ENCODE results near the gene USP47.
A peak's percentile ranks its signal among the peaks of the same experiment; 100 is the strongest.
"Not testable (repeated sequence)": the region's sequence is repeated elsewhere in the genome, so short reads cannot be mapped to it uniquely, and the experiment has no call there.

USP47 gene

DNA sequence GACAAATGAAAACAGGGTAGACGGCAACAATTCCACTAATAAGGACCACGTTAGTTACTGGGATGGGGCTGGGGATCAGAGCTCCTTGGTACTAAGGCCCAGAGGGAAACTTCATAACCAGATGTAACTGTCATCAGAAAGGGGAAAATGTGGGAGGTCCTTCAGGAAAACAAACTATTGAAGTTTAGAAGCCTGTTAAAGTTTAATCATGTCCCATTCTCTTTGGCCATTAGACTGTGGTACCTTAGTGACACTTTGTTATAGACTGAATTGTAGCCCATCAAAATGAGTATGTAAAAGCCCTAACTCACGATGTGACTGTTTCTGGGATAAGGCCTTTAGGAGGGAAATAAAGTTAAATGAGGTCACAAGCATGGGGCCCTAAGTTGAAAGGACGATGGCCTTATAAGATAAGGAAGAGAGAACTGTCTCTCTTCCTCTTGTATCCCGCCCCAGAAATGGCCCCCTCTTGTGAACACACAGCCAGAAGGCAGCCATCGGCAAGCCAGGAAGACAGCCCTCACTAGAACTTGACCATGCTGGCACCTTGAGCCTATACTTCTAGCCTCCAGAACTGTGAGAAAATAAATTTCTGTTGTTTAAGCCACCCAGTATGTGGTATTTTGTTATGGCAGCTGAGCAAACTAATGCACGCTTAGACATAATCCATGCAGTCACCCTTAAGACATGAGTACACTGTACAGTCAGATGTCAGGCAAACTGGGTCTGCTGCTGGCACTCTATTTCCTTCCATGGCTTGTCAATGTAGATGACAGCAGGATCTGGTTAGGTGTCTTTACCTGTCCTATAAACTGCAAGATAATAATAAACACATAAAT is 26.9 kb upstream of the USP47 start:
- Histone ChIP-seq H3K9ac (ENCODE audit: low read depth, low read length) (no peak overlapping the region), H3K4me1 (ENCODE audit: insufficient read depth, low read length) (no peaks in the 10 kb centered on the region), H3K36me3 (ENCODE audit: insufficient read depth, low read length) (no peaks in the 10 kb centered on the region), H3K9me3 (ENCODE audit: control insufficient read depth, insufficient read depth, low read length) (no peaks in the 10 kb centered on the region)

DNA sequence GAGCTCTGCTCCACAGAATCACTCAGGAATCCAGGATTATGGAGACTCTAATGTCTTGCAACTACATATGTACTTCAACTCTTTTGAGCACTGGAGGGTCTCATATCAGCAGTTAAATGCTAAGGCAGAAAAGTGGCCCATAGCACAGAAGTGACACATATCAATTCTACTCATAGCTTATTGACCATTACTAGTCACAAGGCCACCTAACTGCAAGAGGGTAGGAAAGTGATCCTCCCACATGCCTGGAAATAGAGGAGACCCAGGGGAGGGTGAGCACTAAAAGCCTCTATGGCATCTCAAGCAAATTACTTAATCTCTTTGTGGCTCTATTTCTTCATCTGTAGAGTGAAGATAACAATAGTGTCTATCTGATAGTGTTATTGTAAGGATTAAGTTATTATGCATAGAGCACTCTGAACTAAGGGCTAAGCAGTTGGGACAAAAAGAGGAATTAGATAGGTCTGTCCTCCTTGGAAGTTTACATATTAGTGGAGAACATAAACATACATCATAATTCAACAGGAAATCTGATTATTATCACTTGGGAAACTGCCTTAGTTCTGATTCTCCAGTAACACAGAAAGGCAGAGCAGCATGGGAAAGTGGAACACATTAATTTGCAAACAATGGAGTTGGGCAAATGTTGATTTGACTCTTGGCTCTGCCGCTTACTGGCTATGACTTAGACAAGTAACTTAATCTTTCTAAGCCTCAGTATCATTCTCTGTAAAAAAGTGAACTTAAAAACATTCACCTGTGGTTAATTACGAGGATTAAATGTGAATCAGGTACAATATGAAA is 25.1 kb upstream of the USP47 start:
- Histone ChIP-seq H3K4me1 (ENCODE audit: insufficient read depth, low read length) (no peaks in the 10 kb centered on the region), H3K36me3 (ENCODE audit: insufficient read depth, low read length) (no peaks in the 10 kb centered on the region), H3K9me3 (ENCODE audit: control insufficient read depth, insufficient read depth, low read length) (no peaks in the 10 kb centered on the region), H3K9ac (ENCODE audit: low read depth, low read length) (no peak overlapping the region)

DNA sequence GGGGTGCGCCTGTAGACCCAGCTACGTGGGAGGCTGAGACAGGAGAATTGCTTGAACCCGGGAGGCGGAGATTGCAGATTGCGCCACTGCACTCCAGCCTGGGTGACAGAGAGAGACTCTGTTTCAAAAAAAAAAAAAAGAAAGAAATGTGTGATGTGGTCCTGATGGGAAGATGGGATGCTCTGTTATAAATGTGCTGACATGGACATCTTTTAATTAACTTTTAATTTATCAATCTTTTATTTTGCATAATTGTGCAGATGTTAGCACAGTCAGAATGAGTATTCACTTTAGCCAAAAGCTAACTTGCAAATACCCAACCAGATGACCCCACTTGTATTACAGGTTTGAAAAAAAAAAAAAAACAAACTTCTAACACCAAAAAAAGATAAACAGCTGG is 23.8 kb upstream of the USP47 start:
- H3K36me3 ChIP-seq (ENCODE audit: insufficient read depth, low read length) = no peaks in the 10 kb centered on the region
- no peaks in the 10 kb centered on the region for H3K9me3 ChIP-seq (ENCODE audit: control insufficient read depth, insufficient read depth, low read length)
- H3K9ac ChIP-seq (ENCODE audit: low read depth, low read length) = no peak overlapping the region
- H3K4me1 ChIP-seq (ENCODE audit: insufficient read depth, low read length) = no peaks in the 10 kb centered on the region

DNA sequence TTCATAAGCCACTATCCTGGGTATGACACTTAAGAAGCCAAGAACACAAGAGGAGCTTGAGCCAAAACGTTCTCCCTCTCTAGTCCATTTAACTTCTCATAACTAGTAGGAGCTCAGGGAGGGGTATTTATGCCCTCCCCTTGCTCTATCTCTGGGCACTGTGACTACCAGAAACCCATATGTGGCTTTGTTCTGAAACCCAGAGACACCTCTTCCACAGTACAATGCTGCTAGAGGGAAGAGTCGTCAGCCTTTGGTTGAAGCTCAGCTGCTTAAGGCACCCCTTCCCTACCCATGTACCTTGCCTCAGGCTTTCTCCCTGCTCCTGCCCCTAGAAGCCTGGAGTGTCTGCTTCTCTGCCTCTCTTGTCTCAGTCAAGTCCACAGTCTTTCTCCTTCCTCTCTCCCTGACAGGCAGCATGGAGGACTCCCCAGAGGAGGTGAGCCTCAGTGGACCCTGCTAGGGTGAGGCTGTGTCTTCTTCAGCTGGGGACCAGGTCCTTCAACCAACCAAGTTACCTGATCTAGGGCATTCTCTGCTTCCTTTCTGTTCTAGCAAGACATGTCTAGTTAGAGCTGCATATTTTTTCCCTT is 23.1 kb upstream of the USP47 start:
- no peaks in the 10 kb centered on the region for H3K4me1 ChIP-seq (ENCODE audit: insufficient read depth, low read length)
- no peak overlapping the region for H3K9ac ChIP-seq (ENCODE audit: low read depth, low read length)
- no peaks in the 10 kb centered on the region for H3K36me3 ChIP-seq (ENCODE audit: insufficient read depth, low read length)
- no peaks in the 10 kb centered on the region for H3K9me3 ChIP-seq (ENCODE audit: control insufficient read depth, insufficient read depth, low read length)

DNA sequence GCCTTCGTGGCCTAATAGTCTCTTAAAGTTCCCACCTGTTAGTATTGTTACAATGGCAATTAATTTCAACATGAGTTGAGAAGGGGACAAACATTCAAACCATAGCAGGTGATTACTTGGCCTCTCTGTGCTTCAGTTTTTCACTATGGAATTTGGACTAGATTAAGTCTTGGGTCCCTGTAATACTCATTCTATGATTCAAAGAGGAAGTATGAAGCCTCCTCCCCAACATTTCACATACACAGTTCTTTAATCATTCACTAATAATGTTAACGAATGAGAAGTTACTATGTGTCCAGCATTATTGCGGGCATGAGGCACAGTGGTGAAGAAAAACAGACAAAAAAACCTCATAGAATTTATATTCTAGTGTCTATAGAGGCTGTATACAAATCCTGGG is 19.9 kb upstream of the USP47 start:
- Histone ChIP-seq H3K9me3 (ENCODE audit: control insufficient read depth, insufficient read depth, low read length) (peaks cover 2% of the 10 kb centered on the region; the same call in 1 of the 2 replicates), H3K36me3 (ENCODE audit: insufficient read depth, low read length) (no peaks in the 10 kb centered on the region), H3K9ac (ENCODE audit: low read depth, low read length) (no peak overlapping the region), H3K4me1 (ENCODE audit: insufficient read depth, low read length) (no peaks in the 10 kb centered on the region)

DNA sequence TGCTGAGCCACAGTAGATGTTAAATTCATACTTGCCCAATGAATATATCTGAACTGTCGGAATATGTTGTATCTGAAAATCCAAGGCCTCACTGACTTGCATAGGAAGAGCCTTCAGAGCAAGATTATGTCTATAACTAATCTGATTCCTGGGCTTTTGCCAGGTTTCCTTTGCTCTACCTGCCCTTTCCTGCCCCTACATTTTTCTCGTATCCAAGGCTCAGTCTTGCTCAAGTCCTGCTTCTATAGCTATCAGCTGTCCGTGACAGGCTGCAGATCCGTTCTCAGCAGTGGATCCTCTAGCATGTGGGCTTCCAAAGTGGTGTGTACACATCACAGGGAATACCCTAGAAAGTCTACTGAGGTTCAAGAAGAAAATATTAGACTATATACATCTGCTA is 18.8 kb upstream of the USP47 start:
- H3K9ac ChIP-seq (ENCODE audit: low read depth, low read length) = no peak overlapping the region
- no peaks in the 10 kb centered on the region for H3K4me1 ChIP-seq (ENCODE audit: insufficient read depth, low read length)
- H3K36me3 ChIP-seq (ENCODE audit: insufficient read depth, low read length) = no peaks in the 10 kb centered on the region
- peaks cover 2% of the 10 kb centered on the region; the same call in 1 of the 2 replicates for H3K9me3 ChIP-seq (ENCODE audit: control insufficient read depth, insufficient read depth, low read length)

DNA sequence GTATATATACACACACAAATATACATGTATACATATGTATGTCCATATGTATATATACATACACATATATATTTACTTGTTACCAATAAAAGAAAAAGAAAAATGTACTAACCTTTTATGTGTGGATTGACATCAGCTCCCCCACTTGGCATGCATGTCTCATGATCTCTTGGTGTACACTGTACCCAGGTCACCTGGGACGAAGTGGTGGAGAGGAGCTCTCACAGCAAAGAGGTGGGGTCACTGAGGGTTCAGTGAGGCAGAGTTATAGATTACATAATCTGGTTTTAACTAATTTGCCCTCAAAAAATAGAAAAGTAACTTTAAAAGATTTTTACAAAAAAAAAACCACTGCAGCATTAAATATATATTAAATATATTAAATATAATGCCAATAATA is 15.5 kb upstream of the USP47 start:
- Histone ChIP-seq H3K9me3 (ENCODE audit: control insufficient read depth, insufficient read depth, low read length) (peaks cover 2% of the 10 kb centered on the region; the same call in 1 of the 2 replicates), H3K36me3 (ENCODE audit: insufficient read depth, low read length) (no peaks in the 10 kb centered on the region), H3K9ac (ENCODE audit: low read depth, low read length) (no peak overlapping the region), H3K4me1 (ENCODE audit: insufficient read depth, low read length) (no peaks in the 10 kb centered on the region)

DNA sequence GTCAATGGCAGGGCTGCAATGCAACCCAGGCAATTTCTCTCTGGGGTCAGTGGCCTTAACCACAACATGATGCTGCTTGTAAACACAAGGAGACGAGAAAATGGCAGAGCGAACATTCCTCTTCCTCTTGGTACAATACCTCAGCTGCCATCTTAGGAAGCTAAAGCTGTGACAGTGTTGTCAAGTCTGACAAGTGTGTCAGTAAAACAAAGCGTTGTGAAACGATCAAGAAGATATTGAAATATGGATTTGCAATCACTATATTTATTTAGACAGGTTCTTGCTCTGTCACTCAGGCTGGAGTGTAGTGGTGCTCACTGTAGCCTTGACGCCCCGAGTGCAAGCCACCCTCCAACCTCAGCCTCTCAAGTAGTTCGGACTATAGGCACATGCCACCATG is 14.5 kb upstream of the USP47 start:
- H3K9ac ChIP-seq (ENCODE audit: low read depth, low read length) = no peak overlapping the region
- no peaks in the 10 kb centered on the region for H3K4me1 ChIP-seq (ENCODE audit: insufficient read depth, low read length)
- no peaks in the 10 kb centered on the region for H3K36me3 ChIP-seq (ENCODE audit: insufficient read depth, low read length)
- H3K9me3 ChIP-seq (ENCODE audit: control insufficient read depth, insufficient read depth, low read length) = peaks cover 2% of the 10 kb centered on the region; the same call in 1 of the 2 replicates

DNA sequence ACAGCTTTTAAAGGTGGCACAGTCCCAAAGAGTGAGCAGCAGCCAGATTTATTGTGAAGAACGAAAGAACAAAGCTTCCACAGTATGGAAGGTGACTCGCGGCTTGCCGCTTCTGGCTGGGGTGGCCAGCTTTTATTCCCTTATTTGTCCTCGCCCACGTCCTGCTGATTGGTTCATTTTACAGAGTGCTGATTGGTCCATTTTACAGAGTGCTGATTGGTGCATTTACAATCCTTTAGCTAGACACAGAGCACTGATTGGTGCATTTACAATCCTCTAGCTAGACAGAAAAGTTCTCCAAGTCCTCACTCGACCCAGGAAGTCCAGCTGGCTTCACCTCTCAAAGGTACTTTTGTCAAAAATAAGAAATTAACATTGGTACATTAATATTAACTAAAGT is 10.4 kb upstream of the USP47 start:
- not testable (repeated sequence) for H3K9me3 ChIP-seq (ENCODE audit: control insufficient read depth, insufficient read depth, low read length); H3K4me1 ChIP-seq (ENCODE audit: insufficient read depth, low read length)

DNA sequence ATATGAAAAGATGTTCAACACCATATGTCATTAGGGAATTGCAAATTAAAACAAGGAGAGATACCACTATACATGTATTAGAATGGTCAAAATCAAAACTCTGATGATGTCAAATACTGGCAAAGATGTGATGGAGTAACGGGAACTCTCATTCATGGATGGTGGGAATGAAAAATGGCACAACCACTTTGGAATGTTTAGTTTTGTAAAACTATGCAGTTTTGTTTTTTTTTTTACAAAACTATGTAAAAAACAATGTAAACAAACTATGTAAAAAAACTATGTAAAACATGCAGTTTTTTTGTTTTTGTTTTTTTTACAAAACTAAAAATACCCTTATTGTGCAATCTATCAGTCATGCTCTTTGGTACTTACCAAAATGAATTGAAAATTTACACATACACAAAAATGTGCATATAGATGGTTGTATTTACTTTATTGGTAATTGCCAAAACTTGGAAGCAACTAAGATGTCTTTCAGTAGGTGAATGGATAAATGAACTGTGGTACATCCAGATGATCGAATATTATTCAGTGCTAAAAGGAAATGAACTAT is 5.0 kb upstream of the USP47 start:
- no peaks in the 10 kb centered on the region for H3K4me1 ChIP-seq (ENCODE audit: insufficient read depth, low read length)
- no peaks in the 10 kb centered on the region for H3K36me3 ChIP-seq (ENCODE audit: insufficient read depth, low read length)
- H3K9me3 ChIP-seq (ENCODE audit: control insufficient read depth, insufficient read depth, low read length) = 0 out of 2 replicates have a peak, but pooled peaks cover 4% of the 10 kb centered on the region
- H3K9ac ChIP-seq (ENCODE audit: low read depth, low read length) = no peak overlapping the region

More for the DNA sequence above, 10.4 kb upstream of the USP47 start:
- H3K9ac ChIP-seq (ENCODE audit: low read depth, low read length); H3K36me3 ChIP-seq (ENCODE audit: insufficient read depth, low read length): not testable (repeated sequence)

DNA sequence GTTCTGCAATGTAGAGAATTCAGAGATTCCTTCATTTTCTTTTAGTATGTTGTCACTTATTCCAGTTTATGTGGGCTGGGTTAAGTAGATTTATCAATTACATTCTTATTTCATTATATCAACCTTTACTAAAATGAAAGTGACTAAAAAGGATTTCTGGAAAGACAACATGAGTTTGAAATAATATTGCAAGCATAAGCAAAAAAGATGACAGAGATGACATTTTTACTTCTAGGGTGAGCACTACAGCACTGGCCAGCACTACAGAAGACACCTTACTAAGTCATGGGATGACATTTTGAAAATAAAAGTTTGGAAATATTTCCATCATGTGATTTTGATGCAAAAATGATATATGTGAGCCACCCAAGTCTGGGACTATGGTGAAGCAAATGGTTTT is 2.1 kb upstream of the USP47 start:
- H3K36me3 ChIP-seq (ENCODE audit: insufficient read depth, low read length) = no peaks in the 10 kb centered on the region
- 0 out of 2 replicates have a peak, but pooled peaks cover 4% of the 10 kb centered on the region for H3K9me3 ChIP-seq (ENCODE audit: control insufficient read depth, insufficient read depth, low read length)
- H3K4me1 ChIP-seq (ENCODE audit: insufficient read depth, low read length) = no peaks in the 10 kb centered on the region
- no peak overlapping the region for H3K9ac ChIP-seq (ENCODE audit: low read depth, low read length)

DNA sequence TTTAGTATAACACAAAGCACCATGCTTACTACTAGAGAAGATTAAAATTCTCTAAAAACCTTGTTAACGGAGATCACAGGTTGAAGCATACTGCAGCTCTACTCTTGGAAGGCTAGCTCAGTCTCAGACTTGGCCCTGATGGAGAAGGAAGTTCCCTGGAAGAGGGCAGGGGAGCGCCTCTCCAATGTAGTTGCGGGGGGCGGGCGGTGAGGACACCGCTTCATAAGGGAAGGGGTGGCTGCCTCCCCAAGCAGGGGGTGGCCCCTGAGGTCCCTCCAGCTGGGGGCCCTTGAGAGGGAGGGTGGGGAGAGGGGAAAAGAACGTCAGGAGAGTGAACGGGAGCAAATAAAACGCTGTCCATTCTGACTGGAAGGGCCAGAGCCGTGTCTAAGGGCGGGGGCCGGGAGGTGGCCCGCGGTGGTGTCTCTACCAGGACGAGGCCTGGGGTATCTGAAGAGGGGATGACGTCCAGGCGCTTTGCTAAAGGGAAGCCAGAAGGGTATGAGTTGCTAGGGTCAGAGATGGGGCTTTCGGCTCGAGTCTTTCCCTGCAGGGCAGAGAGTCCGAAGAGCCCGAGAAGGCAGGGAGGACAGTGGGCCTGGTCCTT is 553 bp upstream of the USP47 start:
- Histone ChIP-seq H3K4me1 (ENCODE audit: insufficient read depth, low read length) (no peaks in the 10 kb centered on the region), H3K36me3 (ENCODE audit: insufficient read depth, low read length) (no peaks in the 10 kb centered on the region), H3K9ac (ENCODE audit: low read depth, low read length) (peak overlapping the region; percentile 91), H3K9me3 (ENCODE audit: control insufficient read depth, insufficient read depth, low read length) (no peaks in the 10 kb centered on the region)

DNA sequence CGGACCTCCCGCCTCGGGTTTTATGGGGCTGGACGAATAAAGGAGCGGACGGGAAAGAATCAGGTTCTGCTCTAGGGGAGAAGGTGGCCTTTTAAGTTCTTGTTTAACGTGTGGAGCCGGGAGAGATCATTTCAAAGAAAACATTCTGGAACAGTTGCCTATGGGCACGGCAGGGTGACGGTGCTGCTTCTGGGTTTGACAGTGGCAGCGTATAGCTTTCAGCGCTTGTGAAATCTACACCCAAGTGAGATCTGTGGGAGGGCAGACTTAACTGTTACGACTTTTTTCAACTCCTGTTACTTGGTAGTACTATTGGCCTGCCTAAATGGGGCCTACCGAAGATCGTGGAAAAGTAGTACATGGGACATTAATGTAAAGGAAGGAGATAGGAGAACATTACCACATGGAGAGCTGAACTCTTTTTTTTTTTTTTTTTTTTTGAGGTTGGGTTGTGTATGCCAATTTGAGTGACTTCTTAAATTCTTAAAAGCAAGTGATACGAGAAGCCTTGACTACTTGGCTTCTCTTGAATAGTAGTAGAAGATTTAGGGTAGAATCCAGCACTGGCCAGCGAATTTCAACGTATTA is 743 bp downstream of the USP47 start:
- Histone ChIP-seq H3K9me3 (ENCODE audit: control insufficient read depth, insufficient read depth, low read length) (no peaks in the 10 kb centered on the region), H3K9ac (ENCODE audit: low read depth, low read length) (peak overlapping the region; percentile 91), H3K36me3 (ENCODE audit: insufficient read depth, low read length) (no peaks in the 10 kb centered on the region), H3K4me1 (ENCODE audit: insufficient read depth, low read length) (no peaks in the 10 kb centered on the region)

DNA sequence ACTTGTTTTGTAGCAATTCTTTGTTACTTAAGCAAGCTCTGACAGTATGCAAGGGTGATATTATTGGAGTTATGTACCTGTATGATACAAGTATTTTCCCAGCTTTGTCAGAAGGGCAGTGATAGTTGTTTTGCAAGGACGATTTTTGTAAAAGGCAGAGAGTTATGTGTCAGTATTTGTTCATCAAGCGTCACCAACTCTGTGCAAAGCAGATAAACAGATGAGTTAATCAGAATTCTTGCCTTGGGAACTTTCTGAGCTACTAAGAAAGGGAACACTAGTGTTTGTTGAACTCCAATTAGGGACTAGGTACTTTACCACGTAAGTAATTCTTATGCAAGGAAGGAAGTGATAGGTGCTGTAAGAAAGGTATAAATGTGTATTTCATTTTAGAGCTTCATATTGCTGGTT is 1.4 kb downstream of the USP47 start:
- Histone ChIP-seq H3K36me3 (ENCODE audit: insufficient read depth, low read length) (no peaks in the 10 kb centered on the region), H3K9me3 (ENCODE audit: control insufficient read depth, insufficient read depth, low read length) (no peaks in the 10 kb centered on the region), H3K4me1 (ENCODE audit: insufficient read depth, low read length) (no peaks in the 10 kb centered on the region), H3K9ac (ENCODE audit: low read depth, low read length) (peak overlapping the region; percentile 91; the same call in 1 of the 2 replicates)

Measured in ES-I3 (cell line).